ENCODE results near the gene HSPA9. TPM values are rescaled to one million over a fixed set of nuclear protein-coding genes. Genes with fewer than 3 reads are reported as not detected.

Gene HSPA9
- total and polyA plus RNA-seq, 2 of the 8 experiments (the other 6 are each of a cell fraction or from before 2014, with no cell fraction given) = 191 to 395 TPM

DNA sequence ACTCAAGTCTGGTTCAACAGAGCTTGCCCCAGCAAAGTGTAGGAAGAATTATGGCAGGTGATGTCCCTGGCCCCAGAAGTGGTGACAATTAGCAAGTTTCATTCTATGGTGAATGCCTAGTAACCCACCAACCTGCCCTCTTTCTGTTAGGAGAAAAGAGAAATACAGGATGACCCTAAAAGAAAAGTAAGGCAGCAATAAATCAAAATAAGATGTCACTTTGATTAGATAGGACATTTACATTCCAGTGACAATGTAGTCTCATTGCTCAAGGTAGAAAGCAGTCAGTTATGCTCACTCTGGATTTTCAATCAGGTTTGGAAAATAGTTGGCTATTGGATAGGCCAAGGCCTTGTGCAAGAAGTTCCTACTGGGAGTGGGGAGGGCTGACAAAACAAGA is 5.6 kb upstream of the HSPA9 start (continued):
- TF ChIP-seq HDAC2 (IDR thresholded peaks at IDR 0.05; ENCODE audit: borderline replicate concordance in 1 of 2, low read depth in 2 of 2, low read length in 2 of 2) = no peak
- TF ChIP-seq POLR2A (IDR thresholded peaks at IDR 0.05; ENCODE audit: control extremely low read depth in 1 of 2, low read depth in 2 of 2, low read length in 2 of 2) = no peak
- TF ChIP-seq FOSL1 (IDR thresholded peaks at IDR 0.05; ENCODE audit: insufficient read depth, low read depth, low read length) = no peak
- no peak for TF ChIP-seq CTBP2 (IDR thresholded peaks at IDR 0.05; ENCODE audit: borderline replicate concordance, insufficient read depth, insufficient read length, low read length)
- no peak for TF ChIP-seq SP1 (IDR thresholded peaks at IDR 0.05; ENCODE audit: low read depth, low read length)
- TF ChIP-seq TCF12 (IDR thresholded peaks at IDR 0.05; ENCODE audit: low read depth, low read length) = no peak
